ENCODE data around the gene BTN3A1.
"Not testable (repeated sequence)": the region's sequence is repeated elsewhere in the genome, so short reads cannot be mapped to it uniquely, and the experiment has no call there.

BTN3A1 gene

GRCh38 chr6:26366504-26366903 lies 35.6 kb upstream of the BTN3A1 start:
- Histone ChIP-seq H3K4me3 (ENCODE audit: low read length) (no peak overlapping the region), H3K27me3 (ENCODE audit: control insufficient read depth, low read length) (no peaks in the 10 kb centered on the region), H3K4me2 (ENCODE audit: low read length) (no peak overlapping the region), H3K9me3 (ENCODE audit: control insufficient read depth, insufficient read depth, low read length) (no peaks in the 10 kb centered on the region), H4K20me1 (ENCODE audit: control insufficient read depth, insufficient read depth, low read depth, low read length) (no peaks in the 10 kb centered on the region), H3F3A (ENCODE audit: control insufficient read depth, insufficient read depth) (no peaks in the 10 kb centered on the region), H3K79me2 (ENCODE audit: control insufficient read depth, low read length) (no peaks in the 10 kb centered on the region), H3K36me3 (ENCODE audit: control insufficient read depth, low read length) (no peaks in the 10 kb centered on the region), H3K27ac (ENCODE audit: low read depth, low read length) (no peak overlapping the region), H3K4me1 (ENCODE audit: control insufficient read depth, low read length) (peaks cover 10% of the 10 kb centered on the region), H3K9me2 (replicated peaks; ENCODE audit: control insufficient read depth, low read length) (no peaks in the 10 kb centered on the region)
- TF ChIP-seq EZH2phosphoT487 (IDR thresholded peaks at IDR 0.05; ENCODE audit: borderline replicate concordance, low read length), result no peak
- TF ChIP-seq CTCF (IDR thresholded peaks at IDR 0.05; ENCODE audit: low read depth, low read length, poor library complexity, severe bottlenecking), result no peak

- Histone ChIP-seq H3F3A (ENCODE audit: control insufficient read depth, insufficient read depth) (no peaks in the 10 kb centered on the region), H3K4me1 (ENCODE audit: control insufficient read depth, low read length) (peaks cover 10% of the 10 kb centered on the region), H3K9me3 (ENCODE audit: control insufficient read depth, insufficient read depth, low read length) (no peaks in the 10 kb centered on the region), H3K27me3 (ENCODE audit: control insufficient read depth, low read length) (no peaks in the 10 kb centered on the region), H3K4me3 (ENCODE audit: low read length) (no peak overlapping the region), H3K79me2 (ENCODE audit: control insufficient read depth, low read length) (no peaks in the 10 kb centered on the region), H4K20me1 (ENCODE audit: control insufficient read depth, insufficient read depth, low read depth, low read length) (no peaks in the 10 kb centered on the region), H3K36me3 (ENCODE audit: control insufficient read depth, low read length) (no peaks in the 10 kb centered on the region), H3K27ac (ENCODE audit: low read depth, low read length) (no peak overlapping the region), H3K4me2 (ENCODE audit: low read length) (no peak overlapping the region), H3K9me2 (replicated peaks; ENCODE audit: control insufficient read depth, low read length) (no peaks in the 10 kb centered on the region)
- TF ChIP-seq EZH2phosphoT487 (IDR thresholded peaks at IDR 0.05; ENCODE audit: borderline replicate concordance, low read length), result no peak
- TF ChIP-seq CTCF (IDR thresholded peaks at IDR 0.05; ENCODE audit: low read depth, low read length, poor library complexity, severe bottlenecking), result no peak
Observed at GRCh38 chr6:26367114-26367513, 35.0 kb upstream of the BTN3A1 start.

- not testable (repeated sequence) for H4K20me1 ChIP-seq (ENCODE audit: control insufficient read depth, insufficient read depth, low read depth, low read length); H3F3A ChIP-seq (ENCODE audit: control insufficient read depth, insufficient read depth); H3K9me3 ChIP-seq (ENCODE audit: control insufficient read depth, insufficient read depth, low read length); H3K36me3 ChIP-seq (ENCODE audit: control insufficient read depth, low read length); H3K4me1 ChIP-seq (ENCODE audit: control insufficient read depth, low read length); H3K4me3 ChIP-seq (ENCODE audit: low read length); H3K9me2 ChIP-seq (replicated peaks; ENCODE audit: control insufficient read depth, low read length); H3K27ac ChIP-seq (ENCODE audit: low read depth, low read length); H3K79me2 ChIP-seq (ENCODE audit: control insufficient read depth, low read length); H3K27me3 ChIP-seq (ENCODE audit: control insufficient read depth, low read length); H3K4me2 ChIP-seq (ENCODE audit: low read length)
Observed at GRCh38 chr6:26371813-26372212, 30.3 kb upstream of the BTN3A1 start.

- H3K4me3 ChIP-seq (ENCODE audit: low read length), result no peak overlapping the region
- no peaks in the 10 kb centered on the region for H3K27me3 ChIP-seq (ENCODE audit: control insufficient read depth, low read length)
- no peaks in the 10 kb centered on the region for H4K20me1 ChIP-seq (ENCODE audit: control insufficient read depth, insufficient read depth, low read depth, low read length)
- TF ChIP-seq CTCF (IDR thresholded peaks at IDR 0.05; ENCODE audit: low read depth, low read length, poor library complexity, severe bottlenecking) (no peak), EZH2phosphoT487 (IDR thresholded peaks at IDR 0.05; ENCODE audit: borderline replicate concordance, low read length) (no peak)
- peaks cover 7% of the 10 kb centered on the region for H3K4me1 ChIP-seq (ENCODE audit: control insufficient read depth, low read length)
- no peak overlapping the region for H3K27ac ChIP-seq (ENCODE audit: low read depth, low read length)
- H3K9me2 ChIP-seq (replicated peaks; ENCODE audit: control insufficient read depth, low read length), result no peaks in the 10 kb centered on the region
- no peaks in the 10 kb centered on the region for H3F3A ChIP-seq (ENCODE audit: control insufficient read depth, insufficient read depth)
- H3K79me2 ChIP-seq (ENCODE audit: control insufficient read depth, low read length), result no peaks in the 10 kb centered on the region
- no peaks in the 10 kb centered on the region for H3K36me3 ChIP-seq (ENCODE audit: control insufficient read depth, low read length)
- no peaks in the 10 kb centered on the region for H3K9me3 ChIP-seq (ENCODE audit: control insufficient read depth, insufficient read depth, low read length)
- H3K4me2 ChIP-seq (ENCODE audit: low read length), result no peak overlapping the region
Observed at GRCh38 chr6:26372308-26373144, 29.5 kb upstream of the BTN3A1 start.

Measured in DOHH2 (cell line).